Activated CD4-positive, CD25-positive, alpha-beta regulatory T cell treated with anti-CD3 and anti-CD28 coated beads, Interleukin-2, amount 50 U/mL, for 72 hours (primary cell): Measurements from ENCODE around the gene PTPN3.
"Not testable (repeated sequence)": the region's sequence is repeated elsewhere in the genome, so short reads cannot be mapped to it uniquely, and the experiment has no call there.

ENCODE experiments used
- DNase-seq: peaks from one replicate; pipeline ENCODE4 v3.0.0; 2021

The PTPN3 gene

DNA sequence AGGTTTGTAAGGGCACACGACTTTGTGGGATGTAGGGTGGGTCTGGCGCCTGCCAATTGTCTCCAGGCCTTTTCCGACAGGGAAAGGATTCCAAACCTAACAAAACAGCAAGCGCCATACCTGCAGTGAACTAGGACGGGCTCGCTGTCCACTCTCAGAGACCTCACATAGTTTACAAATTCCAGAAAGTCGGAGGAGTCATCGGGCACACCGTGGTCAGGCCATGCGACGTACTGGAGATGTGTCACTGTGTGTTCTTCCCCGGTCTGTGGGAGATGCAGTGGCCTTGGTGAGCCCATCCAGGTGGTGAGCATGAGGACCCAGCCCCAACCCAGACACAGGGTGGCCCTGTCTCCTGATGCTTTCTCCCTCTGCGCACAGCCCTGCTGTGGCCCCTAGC is 115.9 kb downstream of the PTPN3 start:
- DNase-seq, result no peak

DNA sequence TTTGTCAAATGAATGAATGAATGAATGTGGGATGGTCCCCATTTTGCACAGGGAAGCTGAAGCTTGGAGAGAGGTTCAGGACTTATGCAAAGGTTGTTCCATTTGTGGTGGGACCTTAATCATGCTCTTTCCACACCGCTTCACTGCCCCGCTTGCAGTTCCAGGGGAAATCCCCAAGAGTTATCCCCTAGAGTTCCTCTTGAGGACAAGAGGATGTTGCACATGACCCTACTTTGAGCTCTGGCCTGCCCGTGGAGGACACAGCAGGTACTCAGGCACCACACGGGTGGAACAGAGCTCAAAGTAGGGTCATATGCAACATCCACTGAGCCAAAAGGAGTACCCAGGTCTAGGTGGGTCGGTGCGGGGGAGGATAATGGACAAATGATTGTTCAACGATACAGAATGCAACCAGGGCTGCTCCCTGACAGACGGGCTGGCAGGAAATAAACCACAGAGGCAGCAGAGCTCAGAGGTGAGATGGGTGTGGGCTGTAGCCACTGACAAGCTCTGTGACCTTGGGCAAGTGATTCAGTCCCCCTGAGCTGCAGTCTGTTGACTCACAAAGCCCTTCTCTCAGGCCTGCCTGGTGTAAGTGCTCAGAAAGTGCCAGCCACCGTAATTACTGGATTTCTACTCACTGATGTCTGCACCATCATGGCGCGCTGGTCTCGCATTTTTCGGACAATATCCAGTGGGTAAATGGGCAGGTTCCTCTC is 116.9 kb downstream of the PTPN3 start:
- DNase-seq, result no peak

DNA sequence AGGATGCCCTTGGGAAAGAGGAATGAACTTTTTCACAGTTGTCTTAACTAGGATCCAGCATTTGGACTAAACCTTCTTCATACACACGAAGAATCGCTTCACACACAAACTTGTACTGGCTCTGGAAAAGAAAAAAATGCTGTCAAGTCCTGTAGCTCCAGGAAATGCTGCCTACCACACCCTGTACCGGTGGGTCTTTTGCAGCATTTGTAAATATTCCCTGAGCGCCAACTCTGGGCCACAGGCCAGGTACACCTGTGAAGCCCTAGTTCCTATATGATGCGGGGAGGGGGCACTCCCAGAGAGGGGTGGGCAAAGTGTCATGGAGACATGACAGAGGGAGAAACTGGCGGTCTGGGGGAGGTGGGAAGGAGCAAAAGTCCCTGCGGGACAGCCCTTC is 118.6 kb downstream of the PTPN3 start:
- no peak for DNase-seq

DNA sequence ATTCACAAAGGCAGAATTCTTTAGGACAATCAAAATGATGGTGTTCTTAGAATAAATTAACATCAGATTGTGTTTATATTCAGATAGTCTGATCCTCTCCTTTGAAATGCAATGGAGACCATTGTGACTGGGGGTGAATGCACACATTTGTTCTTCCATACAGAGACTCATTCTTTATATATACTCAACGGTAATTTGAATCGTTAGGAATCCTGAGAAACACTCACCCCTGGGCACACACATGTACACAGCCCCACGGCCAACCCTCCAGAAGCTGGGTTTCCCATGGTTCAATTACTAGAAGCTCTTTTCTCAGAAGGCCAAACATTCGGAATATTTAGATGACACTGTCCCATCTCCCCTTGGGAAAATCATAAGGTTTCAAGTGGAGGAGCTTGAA is 119.8 kb downstream of the PTPN3 start:
- DNase-seq, result no peak

DNA sequence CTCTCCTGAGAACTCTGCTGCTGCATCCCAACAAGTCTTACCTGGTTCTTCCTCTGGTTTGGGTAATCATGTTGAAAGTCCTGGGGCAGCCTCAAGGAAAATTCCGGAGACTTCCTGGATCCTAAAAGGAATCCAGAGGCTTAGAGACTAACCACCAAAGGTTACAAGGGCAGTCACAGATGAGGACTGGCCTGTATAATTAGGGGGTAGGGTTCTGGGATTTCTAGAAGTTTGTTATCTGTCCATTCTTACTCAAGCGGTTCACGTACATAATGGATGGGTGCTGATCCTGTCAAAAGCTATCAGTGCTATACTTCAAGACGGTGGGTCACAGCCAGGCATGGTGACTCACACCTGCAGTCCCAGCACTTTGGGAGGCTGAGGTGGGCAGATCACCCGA is 125.9 kb downstream of the PTPN3 start:
- DNase-seq, result no peak

DNA sequence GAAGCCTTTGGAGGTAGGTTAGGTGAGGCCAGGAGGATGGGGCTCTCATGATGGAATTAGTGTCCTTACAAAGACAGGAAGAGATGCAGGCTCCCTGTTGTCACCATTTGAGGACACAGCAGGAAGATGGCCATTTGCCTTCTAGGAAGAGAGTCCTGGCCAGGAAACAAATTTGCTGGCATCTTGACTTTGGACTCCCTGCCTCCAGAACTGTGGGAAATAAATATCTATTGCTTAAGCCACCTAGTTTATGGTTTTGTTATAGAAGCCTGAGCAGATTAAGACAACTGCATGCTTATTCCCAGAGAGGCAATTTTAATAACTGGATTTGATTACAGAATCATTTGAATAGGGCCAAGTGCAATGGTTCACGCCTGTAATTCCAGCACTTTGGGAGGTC is 126.7 kb downstream of the PTPN3 start:
- DNase-seq, result no peak

DNA sequence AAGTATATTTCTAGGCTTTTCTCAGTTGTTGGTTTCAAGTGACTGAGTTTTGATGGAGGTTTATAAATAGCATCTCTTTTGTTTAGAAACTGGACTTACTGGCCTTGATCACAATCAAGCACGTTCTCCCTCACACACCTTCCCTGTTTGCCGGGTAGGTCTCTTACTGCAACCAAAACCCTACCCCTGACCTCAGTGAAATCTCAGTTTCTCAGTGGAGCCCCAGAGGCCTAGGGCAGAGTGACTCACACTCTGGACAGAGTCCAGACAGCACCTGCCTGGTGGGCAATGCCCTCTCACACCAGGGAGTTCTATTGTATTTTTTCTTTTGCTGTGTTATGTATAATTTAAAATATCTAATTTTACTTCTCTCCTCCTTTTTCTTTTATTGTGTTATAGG is 128.8 kb downstream of the PTPN3 start:
- no peak for DNase-seq

DNA sequence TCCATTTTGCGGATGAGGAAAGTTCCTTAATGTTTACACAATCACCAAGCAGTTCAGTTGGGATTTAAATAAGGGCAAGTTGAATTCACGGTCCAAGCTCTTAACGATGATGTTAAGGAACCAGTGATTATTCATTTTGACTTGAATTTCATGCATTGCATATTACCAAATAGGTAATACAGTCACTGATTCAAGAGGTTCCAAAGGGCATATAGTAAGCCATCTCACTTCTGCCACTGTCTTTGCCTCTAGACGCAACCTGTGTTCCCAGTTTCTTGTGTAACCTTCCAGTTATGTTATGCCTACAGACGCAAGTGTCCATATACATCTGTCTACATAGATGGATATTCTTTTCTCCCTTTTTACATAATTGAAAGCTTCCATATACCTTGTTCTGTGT is 137.3 kb downstream of the PTPN3 start:
- no peak for DNase-seq

DNA sequence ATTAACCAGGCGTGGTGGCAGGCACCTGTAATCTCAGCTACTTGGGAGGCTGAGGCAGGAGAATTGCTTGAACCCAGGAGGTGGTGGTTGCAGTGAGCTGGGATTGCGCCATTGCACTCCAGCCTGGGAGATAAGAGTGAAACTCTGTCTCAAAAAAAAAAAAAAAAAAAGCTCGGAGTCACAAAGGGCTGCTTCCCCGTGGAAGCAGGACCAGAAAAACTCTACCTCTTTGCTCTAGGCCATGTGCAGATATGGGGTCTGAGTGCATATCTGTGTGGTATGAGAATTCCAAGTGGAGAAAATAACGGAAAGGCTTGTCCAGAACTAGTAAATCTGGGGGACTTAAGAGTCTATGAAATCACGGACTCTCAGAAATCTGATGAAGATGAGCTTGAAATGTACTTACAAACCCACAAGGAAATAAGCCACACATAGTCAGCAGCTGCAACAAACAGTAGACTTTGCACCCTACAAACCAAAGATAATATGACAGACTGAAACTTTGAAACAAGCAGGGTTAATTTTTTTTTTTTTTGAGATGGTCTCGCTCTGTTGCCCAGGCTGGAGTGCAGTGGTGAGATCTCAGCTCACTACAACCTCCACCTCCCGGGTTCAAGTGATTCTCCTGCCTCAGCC is 139.0 kb downstream of the PTPN3 start:
- DNase-seq, result not testable (repeated sequence)

DNA sequence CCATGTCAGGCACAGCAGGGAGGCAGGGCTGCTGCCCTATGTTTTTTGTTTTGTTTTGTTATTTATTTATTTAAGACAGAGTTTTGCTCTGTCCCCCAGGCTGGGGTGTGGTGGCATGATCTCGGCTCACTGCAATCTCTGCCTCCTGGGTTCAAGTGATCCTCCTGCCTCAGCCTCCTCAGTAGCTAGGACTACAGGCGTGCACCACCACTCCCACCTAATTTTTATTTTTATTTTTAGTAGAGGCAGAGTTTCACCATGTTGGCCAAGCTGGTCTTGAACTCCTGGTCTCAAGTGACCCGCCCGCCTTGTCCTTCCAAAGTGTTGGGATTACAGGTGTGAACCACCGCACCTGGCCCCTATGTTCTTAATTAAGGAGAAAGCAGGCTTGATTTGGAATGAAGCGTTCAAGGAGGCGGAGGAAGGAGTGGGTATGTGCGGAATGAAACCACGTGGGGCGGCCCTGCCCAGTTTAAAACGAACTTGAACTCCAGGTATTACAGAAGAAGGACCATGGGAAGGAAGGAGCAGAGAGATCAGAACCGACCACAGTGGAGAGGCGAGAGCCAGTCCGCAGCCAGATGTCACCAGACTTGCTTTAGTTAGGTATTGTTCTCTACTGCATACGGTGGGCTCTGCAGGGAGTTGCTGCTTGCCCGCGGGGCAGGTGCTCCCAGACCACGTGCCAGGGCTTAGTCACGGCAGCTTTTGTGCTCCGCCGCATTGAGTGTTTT is 142.4 kb downstream of the PTPN3 start:
- DNase-seq, result no peak

DNA sequence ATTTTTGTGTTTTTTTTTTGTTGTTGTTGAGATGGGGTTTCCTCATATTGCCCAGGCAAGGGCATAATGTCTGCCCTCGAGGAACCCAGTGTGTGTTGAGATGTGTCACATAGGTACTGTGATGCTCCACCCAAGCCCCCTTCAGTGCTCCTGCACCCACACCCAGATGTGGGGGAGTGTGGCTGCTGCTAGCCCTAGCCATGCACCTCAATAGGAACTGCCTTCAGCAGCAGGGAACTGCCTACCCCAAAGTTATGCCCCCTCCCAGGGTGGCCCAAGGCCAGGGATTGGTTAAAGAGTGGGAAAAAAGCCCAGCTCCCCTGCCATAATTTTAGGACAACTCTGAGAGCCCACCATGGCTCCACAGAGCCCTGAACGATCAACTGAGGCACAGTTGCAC is 143.9 kb downstream of the PTPN3 start:
- DNase-seq, result no peak

DNA sequence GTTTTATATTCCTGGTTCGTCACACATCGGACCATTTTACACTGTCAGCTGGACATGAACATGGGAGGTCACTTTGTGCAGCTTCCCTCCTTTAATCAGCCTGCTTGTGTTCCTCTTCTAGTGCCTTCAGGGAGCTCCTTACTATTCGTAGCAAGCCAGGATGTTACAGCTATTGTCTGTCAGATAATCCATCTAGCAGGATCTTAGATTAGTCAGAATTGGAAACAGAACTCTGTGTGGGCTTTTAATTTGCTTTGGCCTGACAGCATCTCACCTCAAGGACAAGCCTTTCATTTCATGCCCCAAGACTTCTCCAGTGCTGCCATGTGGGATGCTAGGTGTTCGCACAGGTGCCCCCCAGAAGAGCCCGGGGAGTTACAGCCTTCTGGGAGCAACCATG is 147.1 kb downstream of the PTPN3 start:
- DNase-seq, result no peak

DNA sequence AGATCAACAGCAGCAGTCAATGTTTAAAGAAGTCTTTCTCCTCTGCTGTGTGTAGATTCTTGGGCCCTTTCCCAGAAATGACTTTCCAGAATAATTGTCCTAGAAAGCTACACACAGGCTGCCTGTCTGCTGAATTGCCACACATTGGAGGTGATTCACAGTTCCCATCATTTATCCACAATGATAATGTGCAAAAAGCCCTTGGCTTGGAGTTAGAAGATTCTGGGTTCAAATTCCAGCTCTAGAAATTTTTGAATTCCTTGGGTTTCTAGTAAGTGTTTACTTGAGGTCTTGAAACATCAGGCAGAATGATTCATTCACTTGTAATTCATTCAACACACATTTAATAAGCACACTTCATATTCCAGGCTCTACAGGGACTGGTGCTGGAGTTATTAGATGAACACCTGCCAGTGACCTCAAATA is 148.7 kb downstream of the PTPN3 start:
- no peak for DNase-seq

DNA sequence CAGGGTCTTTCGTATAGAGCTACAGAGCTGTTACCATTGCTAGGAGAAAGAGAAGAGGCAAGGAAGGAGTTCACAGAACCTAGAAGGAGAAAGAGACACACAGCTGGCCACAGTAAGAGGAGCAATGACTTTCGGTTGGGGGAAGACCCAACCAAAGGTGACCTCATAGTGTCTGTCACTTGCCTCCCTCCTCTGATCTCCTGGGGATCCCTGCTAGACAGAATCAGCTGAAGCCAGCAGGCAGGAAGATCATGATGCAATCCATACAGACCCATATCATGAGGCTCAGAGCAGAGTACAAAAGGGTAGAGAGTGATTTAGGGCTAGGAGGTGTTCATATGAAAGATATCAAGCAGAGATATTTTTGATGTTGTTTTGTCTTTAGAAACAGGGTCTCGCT is 151.2 kb downstream of the PTPN3 start:
- DNase-seq, result no peak

DNA sequence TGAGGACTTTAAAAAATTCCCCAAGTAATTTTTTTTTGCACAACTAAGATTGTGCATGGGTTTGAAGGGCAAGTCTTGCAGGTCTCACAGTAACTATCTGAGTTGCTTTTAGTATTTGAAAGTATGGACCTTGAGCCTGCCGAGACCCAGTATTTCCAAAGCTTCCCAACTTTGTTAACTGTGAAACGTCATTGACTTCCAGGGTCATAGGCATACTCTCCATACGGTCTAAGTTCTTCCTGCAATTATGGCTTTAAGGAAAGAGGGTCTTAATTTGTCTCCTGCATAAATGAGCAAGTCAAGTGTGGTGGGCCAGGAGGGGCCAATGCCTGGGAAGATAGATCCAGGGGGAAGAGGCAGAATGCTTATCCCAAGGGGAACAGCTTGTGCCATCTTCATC is 153.2 kb downstream of the PTPN3 start:
- no peak for DNase-seq

DNA sequence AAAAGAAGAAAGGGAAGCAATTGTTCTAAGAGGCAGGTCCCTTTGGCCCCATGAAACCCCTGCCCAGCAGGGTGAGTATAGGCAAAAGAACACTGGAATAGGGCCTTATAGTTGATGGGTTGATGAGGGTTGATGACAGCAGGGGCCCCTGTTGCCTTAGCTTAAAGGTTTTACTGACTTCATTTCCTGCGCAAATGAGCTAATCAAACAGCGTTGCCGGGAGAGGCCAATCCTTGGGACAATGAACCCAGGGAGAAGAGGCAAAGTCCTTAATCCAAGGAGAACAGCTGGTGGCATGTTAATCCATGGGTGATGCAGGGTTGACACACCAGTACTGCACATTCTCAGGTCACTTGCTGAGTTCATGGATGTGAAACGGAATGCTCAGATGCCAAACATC is 155.2 kb downstream of the PTPN3 start:
- DNase-seq, result no peak

DNA sequence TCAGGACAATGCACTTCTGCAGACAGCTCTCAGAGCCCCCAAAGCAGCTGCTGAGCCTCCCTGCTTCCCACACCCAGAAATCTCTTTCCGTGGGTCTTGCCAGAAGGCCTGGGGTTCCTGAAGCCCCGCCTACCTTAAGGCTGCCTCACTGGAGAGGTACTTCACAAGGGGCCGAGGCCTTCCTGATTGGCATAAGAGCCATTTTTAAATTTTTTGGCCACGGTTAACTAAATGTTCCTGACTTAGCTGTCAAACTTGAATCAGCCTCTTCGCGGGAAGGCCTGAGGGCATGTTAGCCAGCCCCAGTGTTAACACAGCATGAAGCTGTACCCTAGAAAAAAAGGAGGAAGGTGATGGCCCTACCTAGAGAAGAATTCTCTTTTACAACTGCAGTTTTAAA is 156.5 kb downstream of the PTPN3 start:
- no peak for DNase-seq

DNA sequence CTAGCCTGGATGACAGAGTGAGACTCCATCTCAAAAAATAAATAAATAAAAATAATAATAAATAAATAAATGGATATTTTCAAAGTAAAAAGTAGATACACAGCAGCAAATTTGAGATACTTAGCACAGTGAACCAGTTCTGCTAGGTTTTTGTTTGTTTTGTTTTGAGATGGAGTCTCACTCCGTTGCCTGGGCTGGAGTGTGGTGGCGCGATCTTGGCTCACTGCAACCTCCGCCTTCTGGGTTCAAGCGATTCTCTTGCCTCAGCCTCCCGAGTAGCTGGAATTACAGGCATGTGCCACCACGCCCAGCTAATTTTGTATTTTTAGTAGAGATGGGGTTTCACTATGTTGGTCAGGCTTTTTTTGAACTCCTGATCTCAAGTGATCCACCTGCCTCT is 157.1 kb downstream of the PTPN3 start:
- DNase-seq, result not testable (repeated sequence)

DNA sequence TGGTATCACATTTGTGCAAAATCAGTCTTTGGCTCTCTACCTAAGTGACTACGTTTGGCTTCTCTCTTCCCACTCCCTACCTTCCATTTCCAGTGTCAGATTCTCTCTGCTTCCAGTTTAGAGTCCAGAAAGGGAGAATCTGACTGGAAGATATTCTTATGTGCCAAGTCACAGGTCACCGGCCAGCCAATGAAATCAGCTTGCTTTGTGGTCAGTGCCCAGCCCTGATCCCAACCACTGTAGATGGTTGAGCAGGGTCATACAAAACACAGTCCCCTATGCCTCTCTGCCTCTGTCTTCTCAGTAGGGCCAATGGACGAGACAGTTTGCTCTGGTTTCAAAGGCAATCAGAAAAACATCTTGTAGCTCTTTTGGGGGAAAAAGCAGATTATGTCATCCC is 161.7 kb downstream of the PTPN3 start:
- no peak for DNase-seq

DNA sequence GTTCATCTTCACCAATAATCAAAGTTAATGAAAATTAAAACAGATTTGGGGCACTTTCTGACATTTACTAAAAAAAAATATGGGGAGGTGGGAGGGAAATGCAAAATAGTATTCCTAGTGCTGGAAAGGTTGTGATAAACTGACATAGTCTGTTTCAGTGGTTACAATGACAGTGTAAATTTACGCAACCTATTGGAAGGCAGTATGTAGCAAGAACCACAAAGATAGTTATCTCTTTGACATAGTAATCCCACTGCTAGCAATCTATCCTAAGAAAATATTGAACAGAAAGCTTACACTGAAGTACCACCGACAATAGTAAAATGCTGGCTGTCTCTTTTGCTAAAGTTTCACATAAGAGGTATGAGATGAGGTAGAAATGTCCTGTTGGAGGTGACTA is 162.2 kb downstream of the PTPN3 start:
- DNase-seq, result no peak

DNA sequence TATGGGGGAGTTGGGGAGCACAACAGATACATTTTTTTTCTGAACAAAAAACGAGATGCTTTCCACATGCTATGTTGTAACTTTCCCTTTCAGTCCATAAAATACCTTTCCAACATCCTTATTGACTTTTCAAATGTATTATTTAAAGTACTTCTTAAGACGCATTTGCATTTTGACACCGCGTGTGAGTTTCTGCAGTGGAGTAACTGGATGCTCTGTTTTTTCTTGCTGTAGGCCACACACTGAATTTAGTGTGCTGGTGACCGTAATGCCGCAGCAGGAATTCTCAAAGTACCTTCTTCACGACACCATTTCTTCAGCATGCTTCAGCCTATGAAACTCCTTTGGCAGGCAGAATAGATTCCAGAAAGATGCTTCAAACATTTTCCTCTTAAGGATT is 163.0 kb downstream of the PTPN3 start:
- no peak for DNase-seq

DNA sequence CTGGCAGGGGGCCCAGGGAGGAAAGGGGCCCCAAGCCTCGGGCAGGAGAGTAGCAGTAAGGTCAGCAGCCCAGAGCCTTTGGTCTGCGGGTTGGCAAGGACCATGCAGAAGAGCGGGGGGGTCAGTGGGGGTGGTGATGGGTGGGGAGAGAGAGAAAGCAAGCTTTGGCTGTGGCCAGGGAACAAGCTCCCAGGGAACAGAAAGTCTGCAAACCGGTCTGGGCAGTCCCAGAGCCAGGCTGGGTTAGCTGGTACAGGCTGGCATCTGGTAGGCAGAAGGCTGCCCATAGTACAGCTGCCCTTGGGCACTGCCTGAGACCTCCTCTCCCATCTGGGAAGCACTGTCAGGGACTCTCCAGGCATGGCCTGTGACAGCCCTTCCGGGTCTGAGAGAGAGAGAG is 166.8 kb downstream of the PTPN3 start:
- no peak for DNase-seq

DNA sequence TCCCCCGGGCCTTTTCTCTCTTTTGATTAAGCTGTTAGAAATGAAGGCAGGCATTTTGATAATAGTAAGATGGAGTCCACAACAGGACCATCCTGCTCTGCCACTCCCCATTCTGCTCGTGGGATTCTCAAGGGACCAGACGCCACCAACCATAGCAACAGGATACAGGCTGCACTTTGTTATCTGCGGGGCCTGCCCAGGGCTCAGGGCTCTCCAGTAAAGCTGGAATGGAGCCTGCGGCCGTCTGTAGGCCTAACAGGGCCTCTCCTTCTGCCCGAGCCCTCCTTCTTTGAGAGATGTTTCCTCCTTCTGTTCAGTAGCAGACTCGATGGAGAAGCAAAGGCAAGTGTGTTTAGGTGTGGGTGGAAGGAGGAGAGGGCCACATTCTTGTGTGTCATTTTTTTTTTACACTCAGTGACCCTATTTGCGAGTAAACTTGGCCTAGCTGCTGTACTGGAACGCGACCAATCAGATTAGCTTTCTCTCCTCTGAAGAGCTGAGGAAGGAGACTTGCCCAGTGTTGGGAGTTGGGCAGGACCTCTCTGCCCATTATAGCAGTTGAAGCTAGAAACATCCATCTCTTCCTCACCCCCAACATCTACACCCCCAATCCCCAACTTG is 168.4 kb downstream of the PTPN3 start:
- no peak for DNase-seq
